Stimulated activated CD4-positive, alpha-beta T cell treated with anti-CD3 and anti-CD28 coated beads, Interleukin-4, amount 100 ng/mL, for 4 hours (primary cell): ENCODE results near the gene LAMA5.

Experiments used
- DNase-seq, 2 experiments: peaks; one replicate each; pipeline ENCODE4 v3.0.0-alpha.2; 2020

The LAMA5 gene

DNA sequence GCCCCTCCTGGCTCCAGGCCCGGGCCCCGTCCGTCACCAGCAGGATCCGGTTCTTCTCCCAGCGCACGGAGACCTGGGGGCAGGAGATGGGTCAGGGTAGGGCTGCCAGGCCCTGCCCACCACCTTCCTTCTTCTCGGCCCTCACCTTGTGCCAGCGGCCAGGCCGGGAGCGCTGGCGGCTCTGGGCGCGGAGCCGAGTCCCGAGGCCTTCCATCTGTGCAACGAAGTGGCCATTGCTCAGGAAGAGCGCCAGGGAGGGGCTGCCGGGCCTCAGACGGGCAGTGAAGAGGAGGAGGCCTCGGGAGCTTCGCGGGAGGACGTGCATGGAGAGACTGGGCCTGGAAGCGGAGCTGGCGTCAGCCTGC is 56.4 kb downstream of the LAMA5 start:
- no peak for DNase-seq

DNA sequence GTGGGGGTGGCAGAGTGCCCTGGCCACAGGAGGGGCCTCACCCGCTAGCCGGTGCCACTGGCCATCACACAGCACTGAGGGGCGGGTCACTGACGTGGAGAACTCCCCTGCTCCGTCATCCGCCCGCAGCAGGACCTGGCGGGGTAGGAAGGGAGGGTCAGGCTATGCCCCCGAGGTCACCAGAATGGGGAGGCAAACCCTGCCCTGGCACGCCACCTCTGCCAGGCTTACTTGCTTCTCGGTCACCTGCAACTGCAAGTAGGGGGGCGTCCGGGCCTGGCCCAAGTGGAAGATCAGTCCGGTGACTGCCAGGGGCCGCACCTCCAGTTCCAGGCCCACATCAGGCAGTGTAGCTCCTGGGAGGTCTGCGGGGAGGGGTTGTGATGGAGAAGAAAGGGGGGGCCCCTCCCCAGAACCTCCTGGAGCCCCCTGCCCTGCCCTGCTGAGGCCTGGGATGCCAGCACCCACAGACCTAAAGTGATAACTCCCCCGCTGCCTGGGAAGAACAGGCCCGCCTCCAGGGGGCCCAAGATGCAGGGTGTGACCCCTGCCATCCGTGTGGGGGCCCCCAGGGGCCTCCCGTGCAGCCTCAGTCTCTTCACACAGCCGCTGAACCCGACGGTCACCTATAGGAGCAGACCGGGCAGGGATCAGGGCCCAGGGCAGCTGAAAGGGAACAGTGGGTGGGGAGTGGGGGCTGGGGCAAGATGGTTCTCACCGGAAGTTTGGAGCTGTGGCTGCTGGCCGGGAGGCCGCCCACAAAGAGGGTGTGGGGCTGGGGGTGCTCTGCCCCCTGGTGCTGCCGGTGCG is 57.0 kb downstream of the LAMA5 start:
- DNase-seq, result no peak

DNA sequence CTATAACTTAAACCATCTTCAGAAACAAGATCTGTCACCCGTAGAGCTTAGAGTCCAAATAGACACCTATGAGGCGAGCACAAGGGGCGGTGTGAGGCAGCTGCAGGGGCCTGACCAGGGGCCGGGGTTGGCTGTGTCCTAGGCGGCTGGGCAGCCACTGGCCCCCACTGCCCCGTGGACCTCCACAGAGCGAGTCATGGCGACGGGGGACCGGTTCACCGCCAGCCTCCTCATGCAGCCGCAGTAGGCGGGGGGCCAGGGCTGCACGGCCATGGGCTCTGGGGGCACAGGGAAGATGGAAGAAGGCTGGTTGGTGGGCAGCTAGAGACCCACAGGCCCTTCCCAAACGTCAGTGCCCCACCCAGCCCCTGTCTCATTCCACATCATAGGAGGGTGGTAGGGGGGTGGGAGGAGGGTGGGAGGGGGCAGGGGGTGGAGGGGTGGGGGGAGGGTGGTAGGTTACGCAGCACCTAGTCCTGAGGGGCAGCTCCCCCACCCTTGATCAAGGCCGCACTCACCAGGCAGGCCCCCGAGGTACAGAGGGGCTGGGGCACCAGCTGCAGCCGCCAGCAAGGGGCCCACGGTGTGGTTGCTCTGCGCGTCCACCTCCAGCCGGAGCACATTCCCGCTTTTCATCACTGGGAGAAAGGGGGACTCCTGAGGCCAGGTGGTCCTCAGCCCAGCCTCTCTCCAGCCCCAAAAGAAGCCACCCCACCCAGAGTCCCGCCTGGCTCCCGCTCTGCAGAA is 57.7 kb downstream of the LAMA5 start:
- no peak for DNase-seq

DNA sequence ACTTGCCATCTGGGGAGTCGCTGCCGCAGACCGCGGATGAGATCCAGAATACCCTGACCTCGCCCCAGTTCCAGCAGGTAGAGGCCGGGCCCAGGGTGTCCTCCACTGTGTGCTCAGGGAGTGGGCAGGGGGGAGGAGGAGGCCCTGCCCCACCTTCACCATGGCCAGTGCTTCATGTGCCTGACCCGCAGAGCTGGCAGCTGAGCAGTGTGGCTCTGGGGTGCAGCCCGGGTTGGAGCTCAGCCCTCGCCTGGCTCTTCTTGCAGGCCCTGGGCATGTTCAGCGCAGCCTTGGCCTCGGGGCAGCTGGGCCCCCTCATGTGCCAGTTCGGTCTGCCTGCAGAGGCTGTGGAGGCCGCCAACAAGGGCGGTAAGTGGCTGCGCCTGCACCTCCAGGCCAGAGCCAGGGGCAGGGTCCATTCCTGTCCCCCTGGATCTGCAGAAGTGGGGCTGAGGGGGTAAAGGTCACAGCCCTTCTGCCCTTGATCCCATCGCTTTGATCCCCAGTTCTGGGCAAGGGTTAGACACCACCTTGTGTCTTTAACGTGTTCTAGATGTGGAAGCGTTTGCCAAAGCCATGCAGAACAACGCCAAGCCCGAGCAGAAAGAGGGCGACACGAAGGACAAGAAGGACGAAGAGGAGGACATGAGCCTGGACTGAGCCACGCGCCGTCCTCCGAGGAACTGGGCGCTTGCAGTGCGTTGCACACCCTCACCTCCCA is 58.9 kb downstream of the LAMA5 start:
- DNase-seq, result no peak

DNA sequence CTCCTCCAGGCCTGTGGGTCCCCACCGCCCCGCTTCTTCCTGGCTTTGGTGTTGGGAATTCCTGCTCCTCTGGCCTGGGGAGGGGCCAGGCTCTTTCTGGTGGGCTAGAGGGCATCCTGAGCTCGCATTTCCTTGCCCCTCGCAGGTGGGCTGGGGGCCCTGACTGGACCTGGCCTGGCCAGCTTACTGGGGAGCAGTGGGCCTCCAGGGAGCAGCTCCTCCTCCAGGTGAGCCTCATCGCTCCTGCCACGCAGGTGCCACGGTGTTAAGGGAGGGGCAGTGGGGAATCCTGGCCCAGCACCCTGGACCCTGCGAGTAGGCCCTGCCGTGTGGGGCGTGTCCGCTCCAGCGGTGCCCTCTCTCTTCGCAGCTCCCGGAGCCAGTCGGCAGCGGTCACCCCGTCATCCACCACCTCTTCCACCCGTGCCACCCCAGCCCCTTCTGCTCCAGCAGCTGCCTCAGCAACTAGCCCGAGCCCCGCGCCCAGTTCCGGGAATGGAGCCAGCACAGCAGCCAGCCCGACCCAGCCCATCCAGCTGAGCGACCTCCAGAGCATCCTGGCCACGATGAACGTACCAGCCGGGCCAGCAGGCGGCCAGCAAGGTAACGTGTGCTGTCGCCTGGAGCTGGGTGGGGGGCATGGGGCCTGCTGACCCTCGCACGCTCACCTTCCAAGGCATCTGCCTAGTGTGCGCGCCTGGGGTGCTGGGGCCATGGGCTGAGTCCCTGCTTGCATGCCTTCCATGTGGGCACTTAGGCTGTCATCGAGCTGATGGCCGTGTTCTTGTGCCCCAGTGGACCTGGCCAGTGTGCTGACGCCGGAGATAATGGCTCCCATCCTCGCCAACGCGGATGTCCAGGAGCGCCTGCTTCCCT is 59.6 kb downstream of the LAMA5 start:
- DNase-seq, result no peak

DNA sequence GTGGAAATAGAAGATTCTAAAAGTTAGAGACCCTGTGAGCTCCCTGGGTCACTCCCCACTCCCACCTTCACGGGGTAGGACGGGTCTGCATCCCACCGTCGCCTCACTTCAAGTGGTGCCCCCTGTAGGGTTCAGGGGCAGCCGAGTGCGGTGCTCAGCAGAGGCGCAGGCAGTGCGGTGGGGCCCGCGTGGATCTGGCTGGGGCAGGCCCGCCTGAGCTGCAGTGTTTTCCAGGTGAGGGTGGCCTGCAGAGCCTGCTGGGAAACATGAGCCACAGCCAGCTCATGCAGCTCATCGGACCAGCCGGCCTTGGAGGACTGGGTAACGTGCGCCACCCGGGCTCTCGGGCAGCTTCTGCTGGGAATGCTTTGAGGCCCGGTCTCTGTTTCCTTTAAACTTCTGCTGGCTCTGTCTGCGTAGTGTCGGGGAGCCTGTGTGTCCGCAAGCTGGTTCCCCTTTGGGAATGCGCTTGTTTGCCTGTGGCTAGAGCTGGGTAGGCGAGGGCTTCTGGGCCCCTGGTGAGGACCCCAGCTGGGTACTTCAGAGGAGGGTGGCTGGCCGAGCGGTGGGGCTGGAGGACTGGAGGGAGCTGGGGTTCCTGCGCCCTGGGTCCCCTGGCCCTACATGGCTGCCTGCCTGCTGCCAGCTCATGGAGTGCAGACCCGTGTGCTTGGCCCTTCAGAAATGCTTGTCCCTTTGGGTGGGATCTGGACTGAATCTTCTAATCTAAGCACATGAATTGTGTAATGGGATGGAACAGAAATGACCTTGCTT is 60.5 kb downstream of the LAMA5 start:
- DNase-seq, result no peak

DNA sequence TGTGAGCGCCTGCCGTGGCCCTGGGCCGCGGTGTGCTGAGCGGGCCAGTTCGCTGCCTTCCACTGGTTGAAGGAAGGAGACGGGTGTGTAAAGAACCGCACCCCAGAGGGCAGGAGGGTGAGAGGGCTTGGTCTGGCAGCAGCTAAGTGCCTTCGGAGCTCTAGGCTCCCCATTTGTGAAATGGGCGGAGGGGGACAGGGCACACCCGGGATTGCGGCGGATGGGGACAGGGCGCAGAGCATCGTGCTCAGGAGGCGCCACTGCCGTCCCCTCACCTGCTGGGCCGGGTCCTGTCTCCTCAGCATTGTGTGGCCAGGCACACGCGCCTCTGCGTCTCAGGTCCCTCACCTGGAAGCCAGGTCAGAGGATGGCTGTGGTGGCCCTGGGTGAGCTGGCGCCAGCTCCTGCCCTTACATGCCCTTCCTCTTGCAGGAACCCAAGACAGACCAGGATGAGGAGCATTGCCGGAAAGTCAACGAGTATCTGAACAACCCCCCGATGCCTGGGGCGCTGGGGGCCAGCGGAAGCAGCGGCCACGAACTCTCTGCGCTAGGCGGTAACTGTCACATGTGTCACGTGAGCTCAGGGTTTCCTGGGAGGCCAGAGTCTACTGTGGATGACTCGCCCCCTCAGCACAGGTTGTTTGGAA is 61.2 kb downstream of the LAMA5 start:
- no peak for DNase-seq

DNA sequence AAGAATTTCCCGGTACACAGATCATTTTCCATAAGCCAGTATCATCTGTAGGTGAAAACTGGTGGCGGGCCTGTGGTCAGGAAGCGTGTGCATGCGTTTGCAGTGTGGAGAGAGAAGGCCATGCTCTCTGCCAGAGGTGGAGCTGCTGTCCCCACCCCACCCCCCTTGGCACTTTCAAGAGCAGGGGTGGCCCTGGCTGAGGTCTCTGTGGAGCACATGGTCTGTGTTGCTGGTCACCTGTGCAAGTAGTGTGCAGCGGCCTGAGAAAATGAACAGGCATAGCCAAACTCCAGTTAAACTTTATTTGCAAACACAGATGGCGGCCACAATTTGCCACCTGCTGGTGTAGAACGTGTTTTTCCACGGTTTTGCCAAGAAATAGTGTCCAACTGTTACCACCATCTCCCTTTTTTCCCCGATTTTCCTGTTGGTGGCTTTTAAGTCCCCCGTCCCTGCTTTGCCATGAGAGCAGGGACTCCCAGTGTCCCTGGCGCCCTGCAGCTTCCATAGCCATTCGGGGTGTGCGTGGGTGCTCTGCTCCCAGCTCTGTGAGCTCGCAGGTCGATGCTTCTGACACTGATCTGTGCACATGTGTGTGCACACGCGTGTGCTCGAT is 61.9 kb downstream of the LAMA5 start:
- no peak for DNase-seq

DNA sequence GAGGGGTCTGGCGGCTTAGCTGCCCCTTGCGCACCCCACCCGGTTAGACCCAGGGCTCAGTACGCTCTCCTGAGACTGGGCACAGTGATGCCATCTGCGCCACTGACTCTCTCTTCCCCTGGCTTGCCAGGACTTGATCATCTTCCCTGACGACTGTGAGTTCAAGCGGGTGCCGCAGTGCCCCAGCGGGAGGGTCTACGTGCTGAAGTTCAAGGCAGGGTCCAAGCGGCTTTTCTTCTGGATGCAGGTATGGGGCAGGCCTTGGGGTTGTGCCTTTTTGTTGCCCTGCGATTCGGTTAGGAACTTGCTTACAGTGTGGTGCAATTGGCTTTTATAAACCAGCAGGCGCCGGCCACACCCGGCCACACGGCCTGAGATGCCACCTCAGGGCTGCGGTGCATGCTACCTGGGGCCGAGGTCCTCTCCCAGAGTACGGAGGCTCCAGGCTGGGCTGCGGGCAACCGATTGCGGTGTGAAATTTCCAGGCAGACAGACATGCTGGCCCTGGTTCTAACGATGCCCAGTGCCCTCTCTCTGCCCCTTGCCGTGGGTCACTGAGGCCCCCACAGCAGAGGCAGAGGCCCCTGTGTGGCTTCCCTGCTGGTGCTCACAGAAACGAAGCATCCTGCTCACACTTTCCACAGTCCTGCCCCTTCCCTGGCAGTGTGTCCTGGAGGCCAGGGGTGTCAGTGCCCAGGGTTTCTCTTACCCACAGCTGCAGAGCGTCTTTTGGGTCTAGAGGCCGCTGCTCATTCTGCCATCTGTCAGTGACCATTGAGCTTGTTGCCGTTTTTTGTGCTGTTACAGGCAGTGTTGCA is 62.6 kb downstream of the LAMA5 start:
- DNase-seq, result no peak

DNA sequence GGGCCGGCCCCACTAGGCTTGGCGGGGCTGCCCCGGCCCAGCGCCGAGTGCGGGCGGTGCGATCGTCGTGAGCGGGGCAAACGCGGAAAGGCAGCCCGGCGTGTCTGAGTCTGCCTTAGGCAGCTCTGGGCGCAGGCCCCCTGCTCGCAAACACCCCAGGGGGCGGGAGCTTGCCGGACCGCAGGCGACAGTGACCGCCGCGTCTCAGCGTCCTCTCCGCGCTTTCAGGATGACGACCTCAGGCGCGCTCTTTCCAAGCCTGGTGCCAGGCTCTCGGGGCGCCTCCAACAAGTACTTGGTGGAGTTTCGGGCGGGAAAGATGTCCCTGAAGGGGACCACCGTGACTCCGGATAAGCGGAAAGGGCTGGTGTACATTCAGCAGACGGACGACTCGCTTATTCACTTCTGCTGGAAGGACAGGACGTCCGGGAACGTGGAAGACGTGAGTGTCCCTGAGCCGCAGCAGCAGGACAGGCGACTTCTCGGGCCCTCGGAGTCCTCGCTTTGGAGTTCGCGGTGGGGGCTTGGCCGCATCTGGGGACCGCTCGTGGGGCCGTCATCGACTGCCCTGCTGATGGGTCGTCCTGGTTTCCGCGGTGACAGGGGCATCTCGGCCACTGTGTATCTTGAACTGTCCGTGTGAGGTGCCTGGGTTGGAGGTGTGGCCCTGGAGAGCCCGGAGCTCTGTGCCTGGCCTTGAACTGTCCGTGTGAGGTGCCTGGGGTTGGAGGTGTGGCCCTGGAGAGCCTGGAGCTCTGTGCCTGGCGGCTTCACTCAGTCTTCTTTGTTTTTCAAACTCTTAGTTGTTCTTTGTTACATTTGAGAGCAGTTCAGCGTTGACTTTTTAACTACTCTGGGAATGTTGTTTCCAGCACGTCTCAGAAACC is 63.5 kb downstream of the LAMA5 start:
- peak in 1 of 2 experiments; percentile 23 for DNase-seq

DNA sequence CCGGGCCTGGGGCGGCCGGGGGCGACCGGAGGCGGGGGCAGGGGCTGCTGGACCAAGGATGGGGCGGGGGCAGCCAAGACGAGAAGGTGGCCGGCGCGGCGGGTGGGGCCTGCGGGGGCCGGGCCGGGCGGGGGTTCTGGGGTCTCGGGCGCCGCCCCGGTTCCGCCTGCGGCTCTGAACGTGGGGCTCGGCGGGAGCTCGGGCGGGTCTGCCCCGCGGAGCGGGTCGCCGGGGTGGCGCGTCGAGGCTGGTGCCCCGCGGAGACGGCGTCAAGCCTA is 64.1 kb downstream of the LAMA5 start:
- DNase-seq, result no peak

DNA sequence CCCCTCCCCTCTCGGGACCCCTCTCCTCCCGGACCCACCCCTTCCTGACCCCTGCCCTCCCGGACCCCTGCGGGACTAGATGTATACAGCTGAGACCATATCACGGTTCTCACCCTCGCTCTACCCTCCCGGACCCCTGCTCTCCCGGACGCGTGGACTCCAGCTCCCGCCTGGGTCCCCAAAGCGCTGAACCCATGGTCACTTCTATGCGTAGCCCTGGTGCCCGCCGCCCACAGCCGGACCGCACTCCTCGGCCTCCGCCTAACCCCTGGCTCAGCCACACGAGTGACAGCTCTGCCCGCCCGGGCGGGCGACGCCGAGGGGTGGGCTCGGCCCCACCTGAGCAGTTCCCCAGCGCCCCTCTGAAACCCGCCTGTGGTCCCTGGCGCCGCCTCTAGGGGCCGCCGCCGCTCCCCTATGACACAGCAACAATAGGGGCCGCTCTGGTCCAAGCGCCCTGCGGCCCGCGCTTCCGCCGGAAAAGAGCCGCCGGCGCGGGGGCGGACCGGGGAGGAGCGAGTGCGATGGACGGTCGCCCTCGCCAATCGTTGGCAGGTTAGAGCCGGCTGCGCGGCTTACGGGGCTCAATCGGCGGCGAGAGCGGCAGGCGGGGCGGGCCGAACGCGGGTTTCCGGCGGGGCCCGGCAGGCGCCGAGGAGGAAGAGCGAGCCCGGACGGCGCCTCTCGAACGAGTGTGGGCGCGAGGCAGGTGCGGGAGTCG is 64.6 kb downstream of the LAMA5 start, which contains the start of gene ADRM1:
ADRM1 (plus strand) TSS at position 657 of the 721 bp plus-strand sequence. CDS start 572 bp downstream, outside the sequence.
- DNase-seq, result peak; percentile 96 to 97

DNA sequence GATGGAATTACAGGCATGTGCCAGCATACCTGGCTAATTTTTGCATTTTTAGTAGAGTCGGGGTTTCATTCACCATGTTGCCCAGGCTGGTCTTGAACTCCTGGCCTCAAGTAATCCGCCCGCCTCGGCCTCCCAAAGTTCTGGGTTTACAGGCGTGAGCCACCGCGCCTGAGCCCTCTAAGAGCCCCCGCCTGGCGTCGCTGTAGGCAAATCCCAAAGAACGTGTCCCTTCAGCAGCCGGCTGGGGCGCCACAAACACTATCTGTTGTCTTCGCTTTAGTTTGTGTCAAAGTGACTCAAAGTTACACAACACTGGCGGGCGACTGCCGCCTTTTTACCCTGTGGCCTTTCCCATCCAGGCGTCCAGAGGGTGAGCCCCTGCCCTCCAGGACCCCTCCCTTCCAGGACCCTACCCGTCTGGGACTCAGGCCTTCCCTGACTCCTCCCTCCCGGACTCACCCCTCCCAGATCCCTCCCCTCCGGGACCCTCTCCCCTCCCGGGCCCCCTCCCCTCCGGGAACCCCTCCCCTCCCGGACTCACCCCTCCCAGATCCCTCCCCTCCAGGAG is 65.3 kb downstream of the LAMA5 start:
- DNase-seq, result peak; percentile 79 to 83

DNA sequence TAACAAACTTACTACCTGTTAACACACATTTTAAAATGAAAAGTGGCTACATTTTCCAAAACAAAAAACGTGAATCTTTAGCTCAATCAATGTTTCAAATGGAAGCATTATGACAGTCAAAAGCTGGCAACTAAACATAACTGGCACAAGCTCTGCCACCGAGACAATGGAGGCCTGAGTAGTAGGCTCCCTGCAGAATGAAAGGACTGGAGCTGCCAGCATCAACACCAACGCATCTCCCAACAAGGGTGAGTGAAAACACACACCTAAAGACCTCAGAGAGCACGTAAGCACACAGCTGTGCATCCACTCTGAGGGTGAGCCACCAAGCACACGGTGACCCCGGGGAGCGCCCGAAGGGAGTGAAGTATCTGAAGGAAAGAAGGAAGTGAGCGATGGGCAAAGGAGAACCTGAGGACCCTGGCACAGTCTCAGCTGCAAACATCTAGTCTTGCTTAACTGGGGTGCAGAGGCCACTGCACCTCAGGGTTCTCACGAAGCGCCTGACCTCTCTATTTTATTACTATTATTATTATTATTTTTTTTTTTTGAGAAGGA is 65.9 kb downstream of the LAMA5 start:
- no peak for DNase-seq

DNA sequence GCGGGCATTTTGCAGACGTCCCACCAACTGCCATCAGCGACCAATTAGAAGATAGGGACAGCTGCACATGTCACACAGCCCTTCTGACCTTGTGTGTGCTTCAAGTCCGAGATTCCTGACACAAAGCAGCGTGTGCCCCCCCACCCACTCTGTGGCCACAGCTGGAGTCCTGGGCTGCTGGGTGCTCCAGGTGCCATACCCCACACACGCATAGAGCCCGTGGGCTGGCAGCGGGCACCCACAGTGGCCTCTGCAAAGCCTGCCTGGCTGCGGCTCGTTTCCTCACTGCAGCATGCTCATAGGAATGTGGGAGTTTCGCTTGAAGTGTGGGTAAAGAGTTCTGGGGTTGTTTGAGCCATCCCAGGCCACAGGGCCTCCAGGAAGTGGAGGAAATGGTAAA is 66.8 kb downstream of the LAMA5 start:
- no peak for DNase-seq

DNA sequence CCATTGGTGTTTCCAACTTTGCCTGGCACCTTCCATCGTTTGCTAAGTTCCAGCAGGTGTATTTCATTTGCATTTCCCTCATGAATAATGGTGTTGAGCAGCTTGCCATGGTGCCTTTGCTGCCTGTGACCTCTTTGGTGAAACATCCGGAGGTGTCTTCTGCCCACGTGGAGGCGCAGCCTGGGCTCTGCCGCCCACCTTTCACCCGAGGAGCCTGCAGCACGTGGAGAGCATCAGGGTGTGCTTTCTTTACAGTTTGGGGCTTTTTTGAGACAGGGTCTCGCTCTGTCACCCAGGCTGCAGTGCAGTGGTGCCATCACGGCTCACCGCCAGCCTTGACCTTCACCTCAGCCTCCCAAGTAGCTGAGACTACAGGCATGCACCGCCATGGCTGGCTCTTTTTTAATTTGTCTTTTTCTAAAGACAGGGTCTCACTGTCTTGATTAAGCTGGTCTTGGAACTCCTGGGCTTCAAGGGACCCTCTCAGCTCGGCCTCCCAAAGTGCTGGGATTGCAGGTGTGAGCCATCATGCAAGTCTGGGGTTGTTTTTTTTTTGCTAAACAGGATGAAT is 67.4 kb downstream of the LAMA5 start:
- peak in 1 of 2 experiments; percentile 23 for DNase-seq

DNA sequence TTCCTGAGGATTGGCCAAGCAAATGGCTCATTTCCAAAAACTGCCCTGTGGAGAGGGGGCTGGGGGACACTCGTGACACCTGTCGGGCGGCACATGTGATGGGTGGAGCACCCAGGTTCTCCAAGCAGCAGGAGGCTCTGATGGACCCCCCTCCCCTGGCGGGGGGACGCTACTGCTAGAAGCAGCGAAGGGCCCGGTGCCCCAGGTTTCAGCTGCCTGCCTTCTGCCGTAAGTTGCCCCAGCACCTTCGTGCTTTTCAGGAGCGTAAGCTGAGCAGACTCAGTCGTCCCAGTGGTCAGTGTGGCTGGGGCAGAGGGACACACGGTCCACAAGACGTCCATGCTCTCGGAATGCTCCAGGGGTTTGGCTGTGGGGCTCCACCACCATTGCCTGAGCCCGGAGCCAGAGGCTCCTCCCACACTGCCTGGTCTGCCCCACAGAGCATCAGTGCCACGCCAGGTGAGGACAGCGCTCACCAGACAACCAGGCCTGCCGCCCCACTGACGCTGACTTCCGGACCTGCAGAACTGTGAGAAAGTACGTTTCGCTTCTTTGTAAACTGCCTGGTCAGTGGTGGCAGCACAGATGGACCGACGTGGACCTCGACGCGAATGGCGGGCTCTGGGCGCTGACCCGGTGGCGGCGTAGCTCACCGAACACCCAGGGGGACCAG is 68.4 kb downstream of the LAMA5 start:
- DNase-seq, result no peak
